ENCODE data around the gene ATG101. TPM values are rescaled to one million over a fixed set of nuclear protein-coding genes. Genes with fewer than 3 reads are reported as not detected.

Gene ATG101
- total and polyA plus RNA-seq, 4 donors: 22.1 to 64.3 (median 36.7) TPM

- TF ChIP-seq CTCF (IDR thresholded peaks at IDR 0.05; ENCODE audit: control extremely low read depth, extremely low read depth): no peak
- H3K4me3 ChIP-seq: no peak overlapping the region
- H3K9me3 ChIP-seq (ENCODE audit: control insufficient read depth in 4 of 4, insufficient read depth in 3 of 4, low read length in 3 of 4): no peaks in the 10 kb centered on the region
- no peak for DNase-seq
- ATAC-seq (ENCODE audit: insufficient read depth, low FRiP score): no peak
- peaks cover 0 to 9% (median 0%) of the 10 kb centered on the region in 3 donors for H3K27me3 ChIP-seq (ENCODE audit: control insufficient read depth in 3 of 3, insufficient read depth in 3 of 3, low read length in 2 of 3)
- H3K27ac ChIP-seq (ENCODE audit: low read depth in 1 of 2, low read length in 1 of 2): peak overlapping the region in 1 of 2 donors; percentile 76
- no peak overlapping the region for H3K9ac ChIP-seq (ENCODE audit: insufficient read depth in 1 of 2, low read length in 2 of 2)
- no peaks in the 10 kb centered on the region for H3K36me3 ChIP-seq (ENCODE audit: control insufficient read depth in 4 of 4, insufficient read depth in 4 of 4, low read length in 4 of 4)
- 34 to 71% methylated on average over 5 of the region's 5 CpGs for WGBS, 2 donors
- H3K4me1 ChIP-seq (ENCODE audit: control insufficient read depth in 5 of 5, insufficient read depth in 5 of 5, low read length in 5 of 5): peaks cover 0 to 12% (median 8%) of the 10 kb centered on the region in 5 donors
Observed at GRCh38 chr12:52026263-52026662, 43.5 kb upstream of the ATG101 start.

DNA sequence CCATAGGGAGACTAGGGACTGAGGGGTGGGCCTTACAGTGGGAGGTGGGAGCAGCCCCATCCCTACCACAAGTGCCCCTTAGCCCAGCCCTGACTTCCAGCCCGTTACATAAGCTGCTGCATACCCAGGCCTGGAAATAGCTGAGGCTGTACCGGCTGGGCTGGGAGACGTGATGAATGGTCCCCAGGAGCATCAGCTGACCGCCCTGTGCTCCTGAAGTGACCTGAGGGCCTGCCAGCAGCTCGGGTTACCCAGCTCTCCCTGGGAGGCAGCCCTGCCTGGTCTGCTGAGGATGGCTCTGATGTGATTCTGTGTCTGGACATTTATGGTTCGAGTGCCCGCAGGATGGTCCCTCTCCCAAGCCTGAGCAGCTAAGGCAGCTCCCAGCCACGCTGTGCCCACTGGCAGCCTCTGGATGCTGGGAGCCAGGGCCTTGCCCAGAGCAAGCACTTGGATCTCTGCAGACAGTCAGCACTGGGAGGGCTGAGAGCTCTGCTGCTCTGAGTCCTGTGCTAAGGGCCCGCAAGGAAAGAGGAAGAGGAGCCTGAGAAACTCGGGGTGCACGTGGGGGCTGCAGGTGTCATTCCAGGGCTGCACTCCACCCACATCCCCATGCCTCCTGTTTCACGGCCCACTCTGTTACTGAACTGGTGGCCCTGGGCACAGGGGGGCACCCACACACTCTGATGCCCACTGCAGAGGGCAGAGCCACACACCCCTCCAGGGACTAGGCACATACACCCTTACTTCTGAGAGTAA is 42.5 kb upstream of the ATG101 start:
- Histone ChIP-seq H3K4me3 (no peak overlapping the region), H3K27ac (ENCODE audit: low read depth in 1 of 2, low read length in 1 of 2) (peak overlapping the region in 1 of 2 donors; percentile 76), H3K9me3 (ENCODE audit: control insufficient read depth in 4 of 4, insufficient read depth in 3 of 4, low read length in 3 of 4) (no peaks in the 10 kb centered on the region), H3K27me3 (ENCODE audit: control insufficient read depth in 3 of 3, insufficient read depth in 3 of 3, low read length in 2 of 3) (peaks cover 0 to 6% (median 0%) of the 10 kb centered on the region in 3 donors), H3K36me3 (ENCODE audit: control insufficient read depth in 4 of 4, insufficient read depth in 4 of 4, low read length in 4 of 4) (no peaks in the 10 kb centered on the region), H3K4me1 (ENCODE audit: control insufficient read depth in 5 of 5, insufficient read depth in 5 of 5, low read length in 5 of 5) (peaks cover 2 to 16% (median 8%) of the 10 kb centered on the region in 5 donors), H3K9ac (ENCODE audit: insufficient read depth in 1 of 2, low read length in 2 of 2) (no peak overlapping the region)
- 81% methylated on average over 12 of the region's 12 CpGs for WGBS, 2 donors
- TF ChIP-seq CTCF (IDR thresholded peaks at IDR 0.05; ENCODE audit: control extremely low read depth, extremely low read depth): no peak
- DNase-seq (no peak), ATAC-seq (ENCODE audit: insufficient read depth, low FRiP score) (no peak)

DNA sequence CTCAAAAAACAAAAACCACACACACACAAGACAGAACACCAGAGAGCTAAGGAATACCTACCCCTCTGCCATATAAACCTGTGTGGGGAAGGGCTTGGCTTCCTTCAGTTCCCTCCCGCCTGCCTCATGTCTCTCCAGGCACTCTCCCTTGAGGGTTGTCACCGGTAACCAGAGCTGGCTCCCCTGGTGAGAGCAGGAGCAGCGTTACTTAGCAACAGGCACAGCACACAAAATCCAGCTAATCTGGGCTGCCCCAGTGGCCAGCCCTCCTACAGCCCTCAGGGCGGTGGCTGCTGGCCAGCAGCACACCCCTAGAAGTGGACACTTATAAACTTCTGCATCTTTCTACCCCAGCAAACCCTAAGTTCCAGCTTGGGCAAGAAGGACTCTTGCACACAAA is 40.1 kb upstream of the ATG101 start:
- Histone ChIP-seq H3K36me3 (ENCODE audit: control insufficient read depth in 4 of 4, insufficient read depth in 4 of 4, low read length in 4 of 4) (no peaks in the 10 kb centered on the region), H3K9ac (ENCODE audit: insufficient read depth in 1 of 2, low read length in 2 of 2) (no peak overlapping the region), H3K4me3 (no peak overlapping the region), H3K4me1 (ENCODE audit: control insufficient read depth in 5 of 5, insufficient read depth in 5 of 5, low read length in 5 of 5) (peaks cover 5 to 29% (median 9%) of the 10 kb centered on the region in 5 donors), H3K27me3 (ENCODE audit: control insufficient read depth in 3 of 3, insufficient read depth in 3 of 3, low read length in 2 of 3) (no peaks in the 10 kb centered on the region), H3K27ac (ENCODE audit: low read depth in 1 of 2, low read length in 1 of 2) (no peak overlapping the region), H3K9me3 (ENCODE audit: control insufficient read depth in 4 of 4, insufficient read depth in 3 of 4, low read length in 3 of 4) (no peaks in the 10 kb centered on the region)
- no peak for TF ChIP-seq CTCF (IDR thresholded peaks at IDR 0.05; ENCODE audit: control extremely low read depth, extremely low read depth)
- DNase-seq: peak; percentile 56 to 69 (median 63)
- WGBS, 2 donors: 59 to 66% methylated on average over 4 of the region's 4 CpGs
- no peak for ATAC-seq (ENCODE audit: insufficient read depth, low FRiP score)
